GM18873 (cell line): ENCODE measurements around the gene ATG10.

Experiments used
- ATAC-seq: cut with Tn5 transposase; IDR thresholded peaks from one replicate; pipeline ENCODE4 v1.9.1; 2021; ENCODE audit warnings: mild to moderate bottlenecking, moderate library complexity, moderate number of reproducible peaks; ENCODE audit not compliant: unreplicated experiment, low FRiP score

ATG10 gene

GRCh38 chr5:82298668-82299067 is 326.8 kb downstream of the ATG10 start:
- ATAC-seq = no peak

- no peak for ATAC-seq
These were observed 329.4 kb downstream of the ATG10 start for GRCh38 chr5:82301190-82301589.
